Measurements from ENCODE around the gene MAD1L1. TPM values are rescaled to one million over a fixed set of nuclear protein-coding genes. Genes with fewer than 3 reads are reported as not detected.

Gene MAD1L1
- total RNA-seq, 2 experiments from 2014 or later: 58.3 to 65.3 TPM

Small RNAs within 50 kb of the gene (microRNA-seq; reads per million reads assigned to microRNA genes)
- gene MIR4655 (ENCODE audit: borderline replicate concordance): not detected
- gene MIR6836 (ENCODE audit: borderline replicate concordance): not detected

Small RNAs within 50 kb of the gene (small RNA-seq; reads per million reads assigned to genes)
- gene MIR4655: not detected

Other genes with a start within 250 kb of the MAD1L1 start
- 45.1 and 49.3 TPM in 2 replicates for gene MRM2, start 9.3 kb upstream of the MAD1L1 start, total RNA-seq (2014; rRNA removed; shearing (Covaris generic))
- gene MRM2, start 9.3 kb upstream of the MAD1L1 start, total RNA-seq (2022): 45.1 and 52.3 TPM in 2 replicates
- 117 and 124 TPM in 2 replicates for gene NUDT1, start 9.3 kb upstream of the MAD1L1 start, total RNA-seq (2014; rRNA removed; shearing (Covaris generic))
- gene NUDT1, start 9.3 kb upstream of the MAD1L1 start, total RNA-seq (2022): 78.2 and 88.4 TPM in 2 replicates
- 4.3 and 12.1 TPM in 2 replicates for gene SNX8, start 81.5 kb upstream of the MAD1L1 start, total RNA-seq (2014; rRNA removed; shearing (Covaris generic))
- 42.0 and 50.2 TPM in 2 replicates for gene SNX8, start 81.5 kb upstream of the MAD1L1 start, total RNA-seq (2022)
- 181 and 241 TPM in 2 replicates for gene EIF3B, start 121.9 kb upstream of the MAD1L1 start, total RNA-seq (2014; rRNA removed; shearing (Covaris generic))
- 201 and 225 TPM in 2 replicates for gene EIF3B, start 121.9 kb upstream of the MAD1L1 start, total RNA-seq (2022)
- gene CHST12, start 170.7 kb upstream of the MAD1L1 start, total RNA-seq (2014; rRNA removed; shearing (Covaris generic)): 3.1 and 3.9 TPM in 2 replicates
- gene CHST12, start 170.7 kb upstream of the MAD1L1 start, total RNA-seq (2022): 41.2 and 43.4 TPM in 2 replicates
- gene GRIFIN, start 243.5 kb upstream of the MAD1L1 start, total RNA-seq (2014; rRNA removed; shearing (Covaris generic)): not detected in 2 replicates
- gene GRIFIN, start 243.5 kb upstream of the MAD1L1 start, total RNA-seq (2022): not detected in 2 replicates

Measured in OCI-LY7 (cell line).